Endothelial cell of umbilical vein (primary cell): ENCODE data around the gene CSNK1D. TPM values are rescaled to one million over a fixed set of nuclear protein-coding genes. Genes with fewer than 3 reads are reported as not detected.

ENCODE experiments used
- BruUV-seq: library from RNA; stranded (reverse); fragments of 400-500 nt; replicated peaks from 2 replicates; lab custom pipeline; 2021; lab: Mats Ljungman, UMichigan
- CTCF ChIA-PET: fragments of 300-600, 350-600 bp; sonication (Branson Sonifier 250); formaldehyde crosslinking; loops from one replicate; lab custom pipeline; 2021; ENCODE audit warnings: antibody characterized with exemption, inconsistent platforms; lab: Charles Lee
- POLR2A ChIA-PET: fragments of 300-600, 350-600 bp; sonication (Branson Sonifier 250); formaldehyde crosslinking; loops from one replicate; lab custom pipeline; 2021; ENCODE audit warnings: antibody characterized with exemption, inconsistent platforms; lab: Charles Lee
- DNase-seq: peaks from one replicate; pipeline ENCODE4 v3.0.0-alpha.2; 2011; ENCODE audit warnings: low read depth, low spot score
- FAIRE-seq: peaks from 2 replicates; lab custom pipeline; 2011; peaks lifted over from hg19 to GRCh38; lab: Jason Lieb, UNC
- H2AFZ ChIP-seq: 2 replicates; pipeline ENCODE4 v1.6.0; 2012; ENCODE audit warnings: low read depth, low read length, control low read depth, inconsistent platforms
- H3K27ac ChIP-seq: 2 replicates; pipeline ENCODE4 v1.5.1; 2011; ENCODE audit warnings: low read depth, mild to moderate bottlenecking, control low read depth, low read length, moderate library complexity; ENCODE audit not compliant: insufficient read depth
- H3K27me3 ChIP-seq, 2 experiments: 2 replicates each; pipeline versions ENCODE4 v1.6.0 to v1.6.1; 2011; ENCODE audit warnings: low read length in 2 of 2, mixed read lengths in 1 of 2; ENCODE audit not compliant: control insufficient read depth in 2 of 2, insufficient read depth in 2 of 2
- H3K36me3 ChIP-seq, 2 experiments: 2 replicates in 1 of 2; 3 replicates in 1 of 2; pipeline ENCODE4 v1.5.1; 2011; ENCODE audit warnings: low read length in 2 of 2, mild to moderate bottlenecking in 1 of 2, moderate library complexity in 1 of 2; ENCODE audit not compliant: control insufficient read depth in 2 of 2, insufficient read depth in 2 of 2; ENCODE audit errors: extremely low read depth in 1 of 2
- H3K4me1 ChIP-seq: 3 replicates; pipeline ENCODE4 v1.5.1; 2011; ENCODE audit warnings: mild to moderate bottlenecking, low read length; ENCODE audit not compliant: control insufficient read depth, insufficient read depth; ENCODE audit errors: extremely low read depth
- H3K4me2 ChIP-seq: 2 replicates; pipeline ENCODE4 v1.6.1; 2011; ENCODE audit warnings: low read length, control low read depth, mixed read lengths; ENCODE audit not compliant: insufficient read depth
- H3K4me3 ChIP-seq, 3 experiments: fragments of 200-600 bp in 1 of 3; sonication (generic), shearing (Covaris generic) in 1 of 3; replicated peaks in 1 of 3; 2 replicates each; pipeline ENCODE4 v1.5.1; 2011 to 2016; ENCODE audit warnings: control low read depth in 3 of 3, low read length in 3 of 3, mild to moderate bottlenecking in 2 of 3, inconsistent platforms in 1 of 3, low read depth in 1 of 3, moderate library complexity in 1 of 3; ENCODE audit not compliant: insufficient read depth in 1 of 3
- H3K79me2 ChIP-seq: 2 replicates; pipeline ENCODE4 v1.6.0; 2012; ENCODE audit warnings: low read length, inconsistent platforms; ENCODE audit not compliant: control insufficient read depth, insufficient read depth
- H3K9ac ChIP-seq: replicated peaks from 2 replicates; pipeline ENCODE3; 2011; ENCODE audit warnings: low read length, control low read depth; ENCODE audit not compliant: insufficient read depth; ENCODE audit errors: extremely low read depth
- H3K9me1 ChIP-seq: replicated peaks from 3 replicates; pipeline ENCODE4 v1.6.0; 2011; ENCODE audit warnings: mild to moderate bottlenecking, low read length; ENCODE audit not compliant: control insufficient read depth, insufficient read depth; ENCODE audit errors: extremely low read depth
- H3K9me3 ChIP-seq: replicated peaks from 2 replicates; pipeline ENCODE4 v1.5.1; 2012; ENCODE audit warnings: low read length, inconsistent platforms; ENCODE audit not compliant: control insufficient read depth, insufficient read depth
- H4K20me1 ChIP-seq: replicated peaks from 2 replicates; pipeline ENCODE3; 2011; ENCODE audit warnings: mild to moderate bottlenecking, low read length; ENCODE audit not compliant: control insufficient read depth, insufficient read depth; ENCODE audit errors: extremely low read depth
- EZH2 ChIP-seq: IDR thresholded peaks from 2 replicates; pipeline ENCODE4 v1.6.1; 2012; ENCODE audit warnings: borderline replicate concordance, low read depth, mild to moderate bottlenecking, moderate library complexity, low read length, inconsistent platforms; ENCODE audit not compliant: severe bottlenecking
- FOS ChIP-seq: IDR thresholded peaks from 2 replicates; pipeline ENCODE4 v1.6.1; 2011; ENCODE audit warnings: mild to moderate bottlenecking, low read length, moderate library complexity, borderline replicate concordance; ENCODE audit not compliant: insufficient read depth
- GATA2 ChIP-seq: IDR thresholded peaks from 2 replicates; pipeline ENCODE4 v1.7.0; 2011; ENCODE audit warnings: low read depth, mild to moderate bottlenecking, moderate library complexity, mixed read lengths, low read length; ENCODE audit not compliant: insufficient read length, insufficient read depth
- JUN ChIP-seq: IDR thresholded peaks from 2 replicates; pipeline ENCODE4 v1.6.1; 2011; ENCODE audit warnings: borderline replicate concordance, low read depth; ENCODE audit not compliant: insufficient read length, insufficient read depth
- MYC ChIP-seq: IDR thresholded peaks from one replicate; pipeline ENCODE4 v1.6.1; 2011; ENCODE audit warnings: mild to moderate bottlenecking, low read depth, low read length
- POLR2A ChIP-seq: IDR thresholded peaks from 2 replicates; pipeline ENCODE4 v1.6.1; 2012; ENCODE audit warnings: low read depth, mild to moderate bottlenecking, control low read depth, low read length
- POLR2AphosphoS5 ChIP-seq: IDR thresholded peaks from 2 replicates; pipeline ENCODE4 v1.6.1; 2012; ENCODE audit warnings: low read depth, mild to moderate bottlenecking, control low read depth, low read length, moderate library complexity; ENCODE audit not compliant: insufficient read depth
- dilution Hi-C: fragments of 300-500 bp; cut with MboI; formaldehyde crosslinking; loops from one replicate; pipeline ENCODE4 v1.15.0; 2019; ENCODE audit warnings: low sequenced_read_pairs; ENCODE audit not compliant: extremely low pct_ligation_motif_present
- intact Hi-C: fragments of 100-400 bp; cut with micrococcal nuclease; formaldehyde crosslinking; loops from one replicate; pipeline ENCODE4 v1.10.0; 2022
- polyA plus RNA-seq, 4 experiments: library from polyadenylated mRNA; depleted of rRNA in 3 of 4; stranded (reverse) in 3 of 4; unstranded in 1 of 4; fragments of >200 nt; gene quantifications; 2 replicates each; pipeline versions ENCODE4 v1.2.1 to v1.2.3, GENCODE V29; 2011 to 2012; ENCODE audit warnings: missing spikeins in 1 of 4
- total RNA-seq: library from RNA; stranded (reverse); gene quantifications from 2 replicates; pipeline ENCODE4 v1.2.3, GENCODE V29; 2021
- TF ChIP-seq, protein P1 (sequence below): IDR thresholded peaks from 2 replicates; pipeline ENCODE4 v1.6.1; 2011; ENCODE audit not compliant: insufficient read depth, insufficient read length
- TF ChIP-seq, protein P2 (sequence below), 2 donors: IDR thresholded peaks; 1 replicate in 1 of 2; 2 replicates in 1 of 2; pipeline ENCODE4 v1.5.1; 2011; ENCODE audit warnings: low read length in 2 of 2, mild to moderate bottlenecking in 2 of 2, moderate library complexity in 2 of 2, control low read depth in 1 of 2, inconsistent platforms in 1 of 2, low read depth in 1 of 2; ENCODE audit not compliant: insufficient read depth in 1 of 2; ENCODE audit errors: extremely low read depth in 1 of 2

Gene CSNK1D
- total and polyA plus RNA-seq, 2 donors (not counting 3 experiments of a cell fraction or from before 2014, with no cell fraction given), result 127 to 155 TPM

DNA sequence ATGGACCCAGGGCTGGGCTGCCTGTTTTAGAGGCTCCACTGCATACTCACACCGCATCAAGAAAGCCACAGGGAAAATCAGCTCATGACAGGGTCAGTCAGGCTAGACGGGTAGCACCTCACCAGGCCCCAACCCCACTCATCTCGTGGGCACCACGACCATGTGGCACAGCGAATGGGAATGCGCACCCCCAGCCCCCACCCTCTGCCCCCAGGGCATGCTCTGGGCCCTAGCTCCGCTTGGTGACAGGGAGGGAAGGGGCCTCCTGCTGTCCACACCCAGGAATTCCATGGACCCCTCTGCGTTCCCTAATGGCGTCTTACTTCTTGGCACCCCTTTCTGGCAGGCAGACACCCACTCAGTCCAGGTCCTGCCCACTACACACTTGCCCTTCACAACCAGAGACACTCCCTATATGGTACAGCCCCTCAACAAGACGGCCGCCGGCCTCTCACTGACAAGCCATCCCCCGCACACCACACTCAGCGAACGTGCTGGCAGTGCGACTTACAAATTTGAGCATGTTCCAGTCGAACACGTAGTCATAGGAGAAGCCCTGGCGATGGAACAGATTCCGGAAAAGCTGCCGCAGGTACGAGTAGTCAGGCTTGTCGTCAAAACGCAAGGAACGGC is 22.5 kb downstream of the CSNK1D start:
- no peak overlapping the region for H3K27ac ChIP-seq
- FAIRE-seq (no peak), DNase-seq (no peak)
- ChIA-PET CTCF (no interaction called here), POLR2A (no interaction called here)
- H3K27me3 ChIP-seq, result no peaks in the 10 kb centered on the region
- no TSS peak for BruUV-seq
- H2AFZ ChIP-seq, result no peak overlapping the region
- intact Hi-C loops (no loop called here), dilution Hi-C loops (no loop called here)
- peaks cover 2% of the 10 kb centered on the region for H4K20me1 ChIP-seq
- no peak overlapping the region for H3K9ac ChIP-seq
- H3K79me2 ChIP-seq, result peaks cover 53% of the 10 kb centered on the region
- H3K4me1 ChIP-seq, result peaks cover 16% of the 10 kb centered on the region
- no peak overlapping the region for H3K4me3 ChIP-seq
- H3K36me3 ChIP-seq, result peaks cover 26 to 69% of the 10 kb centered on the region in 2 experiments
- no peaks in the 10 kb centered on the region for H3K9me3 ChIP-seq
- no peaks in the 10 kb centered on the region for H3K9me1 ChIP-seq
- H3K4me2 ChIP-seq, result no peak overlapping the region
- TF ChIP-seq JUN (no peak), POLR2AphosphoS5 (no peak), GATA2 (no peak), POLR2A (no peak), EZH2 (no peak), FOS (no peak), MYC (no peak)
- TF ChIP-seq, protein P1, sequence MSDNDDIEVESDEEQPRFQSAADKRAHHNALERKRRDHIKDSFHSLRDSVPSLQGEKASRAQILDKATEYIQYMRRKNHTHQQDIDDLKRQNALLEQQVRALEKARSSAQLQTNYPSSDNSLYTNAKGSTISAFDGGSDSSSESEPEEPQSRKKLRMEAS, result no peak
- TF ChIP-seq, protein P2, sequence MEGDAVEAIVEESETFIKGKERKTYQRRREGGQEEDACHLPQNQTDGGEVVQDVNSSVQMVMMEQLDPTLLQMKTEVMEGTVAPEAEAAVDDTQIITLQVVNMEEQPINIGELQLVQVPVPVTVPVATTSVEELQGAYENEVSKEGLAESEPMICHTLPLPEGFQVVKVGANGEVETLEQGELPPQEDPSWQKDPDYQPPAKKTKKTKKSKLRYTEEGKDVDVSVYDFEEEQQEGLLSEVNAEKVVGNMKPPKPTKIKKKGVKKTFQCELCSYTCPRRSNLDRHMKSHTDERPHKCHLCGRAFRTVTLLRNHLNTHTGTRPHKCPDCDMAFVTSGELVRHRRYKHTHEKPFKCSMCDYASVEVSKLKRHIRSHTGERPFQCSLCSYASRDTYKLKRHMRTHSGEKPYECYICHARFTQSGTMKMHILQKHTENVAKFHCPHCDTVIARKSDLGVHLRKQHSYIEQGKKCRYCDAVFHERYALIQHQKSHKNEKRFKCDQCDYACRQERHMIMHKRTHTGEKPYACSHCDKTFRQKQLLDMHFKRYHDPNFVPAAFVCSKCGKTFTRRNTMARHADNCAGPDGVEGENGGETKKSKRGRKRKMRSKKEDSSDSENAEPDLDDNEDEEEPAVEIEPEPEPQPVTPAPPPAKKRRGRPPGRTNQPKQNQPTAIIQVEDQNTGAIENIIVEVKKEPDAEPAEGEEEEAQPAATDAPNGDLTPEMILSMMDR (IDR thresholded peaks at IDR 0.05; ENCODE audit: extremely low read depth in 1 of 2, insufficient read depth in 1 of 2, low read depth in 1 of 2, low read length in 2 of 2), result no peak
